ENCODE measurements around the gene CHD9.

GRCh38 chr16:53187775-53188174, 133.0 kb downstream of the CHD9 start:
- TF ChIP-seq CTCF (IDR thresholded peaks at IDR 0.05; ENCODE audit: low read length) (no peak), EZH2 (IDR thresholded peaks at IDR 0.05; ENCODE audit: borderline replicate concordance, low read length) (no peak)

Data from OCI-LY1 (cell line).